Measurements from ENCODE around the gene PSMD8.

Gene PSMD8

GRCh38 chr19:38367041-38367440 is 7.3 kb upstream of the PSMD8 start:
- H3K27ac Mint-ChIP-seq, result peak overlapping the region; percentile 47
- H3K9me3 Mint-ChIP-seq, result peaks cover 11% of the 10 kb centered on the region
- no peaks in the 10 kb centered on the region for H3K4me1 Mint-ChIP-seq
- no peak for DNase-seq
- TF ChIP-seq CTCF (IDR thresholded peaks at IDR 0.05), result no peak
- peaks cover 49% of the 10 kb centered on the region for H3K27me3 Mint-ChIP-seq (ENCODE audit: low read depth, poor library complexity)
- H3K36me3 Mint-ChIP-seq (ENCODE audit: low read depth), result no peaks in the 10 kb centered on the region
- no peak overlapping the region for H3K4me3 Mint-ChIP-seq

GRCh38 chr19:38369584-38369983 is 4.8 kb upstream of the PSMD8 start:
- DNase-seq, result no peak
- TF ChIP-seq CTCF (IDR thresholded peaks at IDR 0.05), result no peak
- Mint-ChIP-seq H3K4me1 (peaks cover 5% of the 10 kb centered on the region), H3K27me3 (ENCODE audit: low read depth, poor library complexity) (peaks cover 51% of the 10 kb centered on the region), H3K9me3 (peaks cover 11% of the 10 kb centered on the region), H3K27ac (no peak overlapping the region), H3K4me3 (no peak overlapping the region), H3K36me3 (ENCODE audit: low read depth) (no peaks in the 10 kb centered on the region)

- no peaks in the 10 kb centered on the region for H3K36me3 Mint-ChIP-seq (ENCODE audit: low read depth)
- H3K27ac Mint-ChIP-seq, result no peak overlapping the region
- peaks cover 5% of the 10 kb centered on the region for H3K9me3 Mint-ChIP-seq
- no peak for DNase-seq
- H3K4me3 Mint-ChIP-seq, result no peak overlapping the region
- H3K27me3 Mint-ChIP-seq (ENCODE audit: low read depth, poor library complexity), result peaks cover 48% of the 10 kb centered on the region
- no peak for TF ChIP-seq CTCF (IDR thresholded peaks at IDR 0.05)
- H3K4me1 Mint-ChIP-seq, result peaks cover 12% of the 10 kb centered on the region
Measured at GRCh38 chr19:38370299-38370698, 4.1 kb upstream of the PSMD8 start.

GRCh38 chr19:38371081-38371480 is 3.3 kb upstream of the PSMD8 start:
- peaks cover 4% of the 10 kb centered on the region for H3K36me3 Mint-ChIP-seq (ENCODE audit: low read depth)
- H3K4me3 Mint-ChIP-seq, result no peak overlapping the region

GRCh38 chr19:38373907-38374331 is 452 bp upstream of the PSMD8 start:
- Mint-ChIP-seq H3K4me3 (peak overlapping the region; percentile 100), H3K36me3 (ENCODE audit: low read depth) (peaks cover 7% of the 10 kb centered on the region), H3K4me1 (peaks cover 29% of the 10 kb centered on the region), H3K9me3 (no peaks in the 10 kb centered on the region), H3K27me3 (ENCODE audit: low read depth, poor library complexity) (peaks cover 29% of the 10 kb centered on the region), H3K27ac (peak overlapping the region; percentile 88)
- TF ChIP-seq CTCF (IDR thresholded peaks at IDR 0.05), result no peak
- DNase-seq, result no peak

More at GRCh38 chr19:38371081-38371480, 3.3 kb upstream of the PSMD8 start:
- peaks cover 2% of the 10 kb centered on the region for H3K9me3 Mint-ChIP-seq
- no peak overlapping the region for H3K27ac Mint-ChIP-seq
- peaks cover 20% of the 10 kb centered on the region for H3K4me1 Mint-ChIP-seq
- TF ChIP-seq CTCF (IDR thresholded peaks at IDR 0.05), result no peak
- peaks cover 46% of the 10 kb centered on the region for H3K27me3 Mint-ChIP-seq (ENCODE audit: low read depth, poor library complexity)
- no peak for DNase-seq

- no peak for DNase-seq
Measured at GRCh38 chr19:38375098-38375493, 725 bp downstream of the PSMD8 start.

More at GRCh38 chr19:38375098-38375493, 725 bp downstream of the PSMD8 start:
- Mint-ChIP-seq H3K36me3 (ENCODE audit: low read depth) (peaks cover 19% of the 10 kb centered on the region), H3K4me1 (peaks cover 29% of the 10 kb centered on the region), H3K9me3 (no peaks in the 10 kb centered on the region), H3K27ac (peak overlapping the region; percentile 77), H3K27me3 (ENCODE audit: low read depth, poor library complexity) (peaks cover 24% of the 10 kb centered on the region), H3K4me3 (peak overlapping the region; percentile 100)
- no peak for TF ChIP-seq CTCF (IDR thresholded peaks at IDR 0.05)
